Endothelial cell of umbilical vein (primary cell): ENCODE measurements around the gene RPS6KL1.

Experiments
- CTCF ChIP-seq, 2 donors: IDR thresholded peaks; 1 replicate in 1 of 2; 2 replicates in 1 of 2; pipeline ENCODE4 v1.5.1; 2011; ENCODE audit warnings: low read length in 2 of 2, mild to moderate bottlenecking in 2 of 2, moderate library complexity in 2 of 2, control low read depth in 1 of 2, inconsistent platforms in 1 of 2, low read depth in 1 of 2; ENCODE audit not compliant: insufficient read depth in 1 of 2; ENCODE audit errors: extremely low read depth in 1 of 2
- EZH2 ChIP-seq: IDR thresholded peaks from 2 replicates; pipeline ENCODE4 v1.6.1; 2012; ENCODE audit warnings: borderline replicate concordance, low read depth, mild to moderate bottlenecking, moderate library complexity, low read length, inconsistent platforms; ENCODE audit not compliant: severe bottlenecking
- FOS ChIP-seq: IDR thresholded peaks from 2 replicates; pipeline ENCODE4 v1.6.1; 2011; ENCODE audit warnings: mild to moderate bottlenecking, low read length, moderate library complexity, borderline replicate concordance; ENCODE audit not compliant: insufficient read depth
- JUN ChIP-seq: IDR thresholded peaks from 2 replicates; pipeline ENCODE4 v1.6.1; 2011; ENCODE audit warnings: borderline replicate concordance, low read depth; ENCODE audit not compliant: insufficient read length, insufficient read depth
- MAX ChIP-seq: IDR thresholded peaks from 2 replicates; pipeline ENCODE4 v1.6.1; 2011; ENCODE audit not compliant: insufficient read depth, insufficient read length
- MYC ChIP-seq: IDR thresholded peaks from one replicate; pipeline ENCODE4 v1.6.1; 2011; ENCODE audit warnings: mild to moderate bottlenecking, low read depth, low read length
- POLR2A ChIP-seq: IDR thresholded peaks from 2 replicates; pipeline ENCODE4 v1.6.1; 2012; ENCODE audit warnings: low read depth, mild to moderate bottlenecking, control low read depth, low read length

- TF ChIP-seq CTCF (IDR thresholded peaks at IDR 0.05; ENCODE audit: extremely low read depth in 1 of 2, insufficient read depth in 1 of 2, low read depth in 1 of 2, low read length in 2 of 2), result no peak
- no peak for TF ChIP-seq FOS
- TF ChIP-seq JUN, result no peak
- TF ChIP-seq EZH2, result no peak
- TF ChIP-seq MYC, result no peak
- TF ChIP-seq MAX, result no peak
- no peak for TF ChIP-seq POLR2A
Measured at GRCh38 chr14:74890262-74890661, 32.8 kb downstream of the RPS6KL1 start.
